ENCODE results near the gene SERPINA1. TPM values are rescaled to one million over a fixed set of nuclear protein-coding genes. Genes with fewer than 3 reads are reported as not detected.
"Not testable (repeated sequence)": the region's sequence is repeated elsewhere in the genome, so short reads cannot be mapped to it uniquely, and the experiment has no call there.

The SERPINA1 gene
- total RNA-seq: 13.8 TPM

DNA sequence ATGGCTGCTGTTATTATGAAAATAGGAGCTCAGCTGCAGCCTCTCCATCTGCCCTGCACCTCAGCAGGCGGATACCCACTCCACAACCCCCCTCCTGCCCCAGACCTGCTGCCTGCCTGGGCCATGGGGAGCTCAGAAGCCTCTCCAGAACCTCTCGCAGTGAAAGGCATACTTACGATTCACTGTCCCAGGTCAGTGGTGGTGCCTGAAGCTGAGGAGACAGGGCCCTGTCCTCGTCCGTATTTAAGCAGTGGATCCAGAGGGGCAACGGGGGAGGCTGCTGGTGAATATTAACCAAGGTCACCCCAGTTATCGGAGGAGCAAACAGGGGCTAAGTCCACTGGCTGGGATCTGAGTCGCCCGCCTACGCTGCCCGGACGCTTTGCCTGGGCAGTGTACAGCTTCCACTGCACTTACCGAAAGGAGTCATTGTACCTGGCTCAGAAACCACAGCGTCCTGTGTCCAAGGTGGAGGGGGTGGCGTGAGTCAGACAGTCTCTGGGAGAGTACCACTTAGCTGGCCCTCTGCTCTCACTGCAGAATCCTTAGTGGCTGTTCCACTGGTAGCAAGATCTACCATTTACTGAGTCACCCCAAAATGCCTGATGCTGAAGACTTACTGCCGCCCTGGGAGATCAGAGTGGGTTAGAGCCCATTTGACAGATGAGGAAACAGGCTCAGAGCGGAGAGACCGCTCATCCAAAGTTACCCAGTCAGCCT, at the start of gene SERPINA1:
Gene SERPINA1 (minus strand): TSS at position 219 of the 720 bp plus-strand sequence. CDS start 5,365 bp downstream, outside the sequence.
- no peak for DNase-seq (ENCODE audit: low spot score)

DNA sequence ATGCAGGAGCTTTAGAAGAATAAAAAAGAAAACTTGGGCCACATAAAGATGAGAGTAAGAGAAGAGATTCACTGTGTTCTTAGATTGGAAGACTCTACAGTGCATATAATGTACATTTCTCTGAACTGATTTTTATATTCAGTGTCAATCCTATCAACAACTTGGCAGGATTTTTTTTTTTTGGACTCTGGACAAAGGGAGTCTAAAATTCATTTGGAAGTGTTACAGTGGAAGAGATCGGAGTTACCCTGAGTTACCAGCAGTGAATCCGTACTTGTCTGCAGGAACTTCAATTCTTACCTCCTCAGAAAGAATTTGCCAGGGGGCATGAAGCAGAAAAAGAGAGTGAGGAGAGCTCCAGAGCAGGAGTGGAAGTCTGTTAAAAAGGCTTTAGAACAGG, 40.2 kb upstream of the SERPINA1 start:
- DNase-seq (ENCODE audit: low spot score): no peak

DNA sequence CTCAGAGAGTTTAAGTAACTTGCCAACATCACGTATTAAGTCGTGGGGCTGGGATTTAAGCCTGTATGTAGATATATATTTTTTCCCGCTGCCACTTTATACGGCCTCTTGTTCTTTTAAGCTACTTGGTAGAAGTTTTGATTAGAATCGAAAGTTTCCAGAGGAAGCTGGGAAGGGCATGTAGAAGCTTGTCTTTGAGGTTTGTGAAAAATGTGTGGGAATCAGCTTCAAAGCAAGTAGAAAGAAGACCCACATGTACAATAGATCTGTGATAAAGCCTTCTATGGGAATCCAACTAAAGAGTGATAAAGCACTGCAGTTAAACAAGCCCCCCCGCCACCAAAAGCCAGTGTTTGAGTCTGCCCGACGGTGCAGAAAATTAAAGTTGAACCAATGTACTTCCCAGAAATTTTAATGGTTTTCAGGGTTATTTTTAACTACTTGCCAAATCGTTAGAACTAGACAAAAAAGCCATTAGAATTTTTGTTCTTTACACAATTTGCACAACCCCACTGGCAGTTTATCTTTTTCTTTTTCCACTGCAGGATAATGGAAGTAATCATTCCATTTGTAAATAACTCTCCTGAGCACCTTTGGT, 38.7 kb upstream of the SERPINA1 start:
- DNase-seq (ENCODE audit: low spot score): no peak

DNA sequence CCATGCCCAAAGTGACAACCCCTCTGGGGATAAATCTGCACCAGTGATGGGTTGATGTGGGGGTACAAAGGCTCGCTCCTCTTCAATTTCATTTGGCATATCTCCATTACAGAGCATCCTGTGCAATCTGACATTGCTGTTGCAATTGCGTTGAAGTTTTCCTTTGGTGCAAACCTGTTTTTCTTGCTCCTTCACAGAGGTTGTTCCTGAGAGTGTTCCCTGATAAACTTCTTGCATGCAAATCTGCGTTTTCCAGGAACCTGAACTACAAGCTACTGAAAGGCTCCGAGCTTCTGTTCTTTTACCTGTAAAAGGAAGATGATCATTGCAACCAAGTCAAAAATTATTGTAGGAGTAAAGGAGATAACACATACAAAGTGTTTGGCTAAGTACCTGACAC, 38.1 kb upstream of the SERPINA1 start:
- DNase-seq (ENCODE audit: low spot score): no peak

DNA sequence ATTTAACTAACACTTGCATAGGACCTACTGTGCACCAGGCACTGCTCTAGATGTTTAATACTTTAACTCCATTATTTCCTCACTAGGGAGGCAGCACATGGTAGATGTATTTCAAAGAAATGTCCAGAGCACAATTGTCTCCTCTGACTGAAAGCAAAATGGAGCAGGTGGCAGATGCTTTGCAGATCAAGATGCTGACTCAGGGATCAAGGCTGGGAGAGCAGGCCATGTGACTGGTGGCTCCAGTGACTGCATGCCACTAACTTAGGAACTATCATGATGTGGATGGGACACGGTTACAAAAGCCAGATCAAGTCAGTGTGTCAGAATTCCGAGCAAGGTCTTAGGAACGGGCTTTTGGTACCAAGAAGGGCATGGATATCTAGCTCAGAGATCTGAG, 36.0 kb upstream of the SERPINA1 start:
- DNase-seq (ENCODE audit: low spot score): no peak

DNA sequence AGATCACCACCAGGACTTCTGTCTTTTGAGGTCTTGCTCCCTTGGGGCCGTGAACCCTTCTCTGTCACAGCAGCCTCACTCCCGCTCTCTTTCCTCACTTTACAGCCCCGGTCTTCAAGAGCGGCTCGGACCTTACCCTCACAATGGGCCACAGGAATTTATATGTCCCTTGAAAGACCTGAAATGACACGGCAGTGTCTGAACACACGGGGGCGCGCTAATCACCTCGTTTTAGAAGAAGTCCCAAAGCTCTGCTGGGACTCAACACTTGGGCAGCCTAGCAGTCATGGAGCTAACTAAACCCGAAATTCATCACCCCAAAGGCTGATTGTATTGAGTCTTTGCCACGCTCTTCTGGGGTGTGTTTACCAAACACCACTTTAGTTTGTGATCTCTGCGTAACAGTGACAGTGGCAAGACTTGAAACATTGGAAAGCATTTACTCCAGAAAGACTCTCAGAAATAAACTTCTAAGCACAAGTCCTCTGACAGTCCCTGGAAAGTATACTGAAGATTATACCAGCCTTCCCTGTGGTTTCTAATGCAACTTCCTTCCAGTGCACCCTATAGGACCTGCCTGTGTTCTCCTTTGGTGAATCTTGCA, 35.2 kb upstream of the SERPINA1 start:
- DNase-seq (ENCODE audit: low spot score): peak; percentile 64

DNA sequence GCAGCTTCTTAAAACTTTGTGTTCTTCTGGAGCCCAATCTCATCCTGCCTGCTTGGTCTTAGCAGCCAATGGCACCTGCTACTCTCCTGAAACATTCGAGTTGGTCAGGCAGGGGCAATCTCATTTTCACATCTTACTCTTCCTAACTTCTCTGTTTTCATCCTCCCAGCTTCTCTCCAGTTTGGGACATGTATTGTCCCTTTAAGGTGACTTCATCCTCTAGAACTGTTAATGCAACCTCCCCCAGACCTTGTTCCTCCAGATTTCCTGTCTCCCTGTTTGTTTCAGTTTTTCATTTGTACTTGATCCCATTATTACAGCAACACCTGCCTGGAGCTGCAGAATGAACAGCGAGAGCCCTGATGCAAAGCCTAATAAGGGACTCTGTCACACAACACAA, 32.9 kb upstream of the SERPINA1 start:
- DNase-seq (ENCODE audit: low spot score): no peak

DNA sequence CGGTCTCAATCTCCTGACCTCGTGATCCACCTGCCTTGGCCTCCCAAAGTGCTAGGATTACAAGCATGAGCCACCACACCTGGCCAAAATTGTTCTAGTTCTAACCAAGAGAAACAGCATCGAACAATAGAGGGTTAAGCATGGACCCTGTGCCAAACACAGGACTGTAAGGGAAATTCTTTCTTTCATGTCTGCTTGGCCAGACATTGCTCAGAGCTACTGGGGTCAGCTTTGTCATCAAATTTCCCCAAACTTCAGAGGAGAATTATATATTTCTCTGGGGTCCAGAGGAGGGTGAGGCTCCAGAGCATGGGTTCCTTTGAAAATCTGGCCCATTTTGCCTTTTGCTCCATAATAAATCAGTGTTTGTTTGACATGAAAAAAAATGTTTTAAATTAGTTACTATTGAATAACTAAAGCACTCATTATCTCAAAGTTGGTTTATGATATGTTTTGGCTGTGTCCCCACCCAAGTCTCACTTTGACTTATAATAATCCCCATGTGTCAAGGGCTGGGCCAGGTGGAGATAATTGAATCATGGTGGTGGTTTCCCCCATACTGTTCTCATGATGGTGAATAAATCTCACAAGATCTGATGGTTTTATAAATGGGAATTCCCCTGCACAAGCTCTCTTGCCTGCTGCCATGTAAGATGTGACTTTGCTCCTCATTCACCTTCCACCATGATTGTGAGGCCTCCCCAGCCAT, 29.2 kb upstream of the SERPINA1 start:
- not testable (repeated sequence) for DNase-seq (ENCODE audit: low spot score)

DNA sequence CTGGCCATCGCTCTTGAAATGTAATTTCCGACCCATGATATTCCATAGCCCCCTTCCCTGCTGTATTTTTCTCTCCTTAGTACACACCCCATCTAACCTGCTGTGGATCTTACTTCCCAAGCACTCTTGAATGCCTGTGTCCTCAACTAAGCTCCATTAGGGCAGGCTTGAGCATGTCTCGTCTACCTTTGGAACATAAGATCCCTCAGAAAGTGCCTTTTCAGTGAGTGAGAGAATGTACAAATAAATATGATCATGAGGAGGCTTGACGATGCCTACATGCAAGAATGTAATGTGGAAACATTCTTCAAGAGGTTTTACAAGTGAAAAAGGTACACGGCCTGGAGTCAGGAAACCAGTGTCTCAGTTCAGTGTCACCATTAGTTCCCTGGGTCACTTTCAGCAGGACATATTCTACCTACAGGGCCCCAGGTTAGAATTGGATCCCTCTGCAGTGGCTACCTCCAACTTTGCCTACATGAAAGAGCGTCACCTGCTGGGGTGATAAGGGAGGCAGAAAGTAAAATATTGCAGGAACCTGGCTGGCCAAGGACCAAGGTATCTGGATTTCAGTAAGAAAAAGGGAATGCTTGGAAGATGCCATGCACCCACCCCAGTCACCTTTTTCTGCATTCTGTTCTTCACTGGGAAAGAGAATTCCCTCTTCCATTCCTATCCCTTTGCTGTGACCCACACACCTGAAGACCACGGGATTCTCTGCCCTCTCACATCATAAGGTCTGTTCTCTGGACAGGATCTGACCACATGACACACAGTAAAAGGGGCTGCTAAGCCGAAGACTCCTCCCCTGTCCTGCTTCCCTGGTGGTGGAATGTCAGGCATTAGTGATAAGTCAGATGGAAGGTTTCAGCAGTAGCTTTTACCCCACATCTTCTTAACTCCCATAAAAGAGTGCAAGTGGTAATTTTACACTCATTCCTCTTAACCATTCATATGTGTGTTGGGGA, 24.6 kb upstream of the SERPINA1 start:
- no peak for DNase-seq (ENCODE audit: low spot score)

DNA sequence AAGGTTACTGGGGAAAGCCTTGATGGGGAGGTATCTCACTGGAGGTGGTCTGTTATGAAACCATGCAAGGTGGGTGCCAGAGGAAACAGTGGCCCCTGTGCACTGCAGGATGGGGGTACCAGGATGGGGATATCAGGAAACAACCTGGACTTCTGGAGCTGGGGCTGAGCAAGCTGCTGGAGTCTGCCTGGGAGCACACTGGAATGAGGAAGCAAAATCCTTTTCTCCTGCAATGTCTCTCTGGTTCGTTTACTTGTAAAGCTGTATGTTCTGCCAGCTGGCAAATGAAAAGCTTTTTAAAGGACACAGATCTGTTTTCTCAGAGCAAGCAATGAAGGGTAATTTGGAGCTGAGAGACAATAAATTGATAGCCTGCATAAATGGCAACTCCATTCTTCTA, 23.2 kb upstream of the SERPINA1 start:
- DNase-seq (ENCODE audit: low spot score): no peak

DNA sequence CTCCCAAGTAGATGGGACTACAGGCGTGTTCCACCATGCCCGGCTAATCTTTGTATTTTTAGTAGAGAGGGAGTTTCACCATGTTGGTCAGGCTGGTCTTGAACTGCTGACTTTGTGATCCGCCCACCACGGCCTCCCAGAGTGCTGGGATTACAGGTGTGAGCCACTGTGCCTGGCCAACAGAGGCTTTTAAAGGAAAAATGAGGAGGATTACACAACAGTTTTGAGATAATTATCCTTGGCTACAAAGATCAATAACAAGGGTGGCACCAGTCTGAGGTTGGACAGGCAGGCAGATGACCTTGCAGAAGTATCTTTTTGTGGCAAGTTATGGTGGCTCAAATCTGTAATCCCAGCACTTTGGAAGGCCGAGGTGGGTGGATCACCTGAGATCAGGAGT, 21.0 kb upstream of the SERPINA1 start:
- not testable (repeated sequence) for DNase-seq (ENCODE audit: low spot score)

DNA sequence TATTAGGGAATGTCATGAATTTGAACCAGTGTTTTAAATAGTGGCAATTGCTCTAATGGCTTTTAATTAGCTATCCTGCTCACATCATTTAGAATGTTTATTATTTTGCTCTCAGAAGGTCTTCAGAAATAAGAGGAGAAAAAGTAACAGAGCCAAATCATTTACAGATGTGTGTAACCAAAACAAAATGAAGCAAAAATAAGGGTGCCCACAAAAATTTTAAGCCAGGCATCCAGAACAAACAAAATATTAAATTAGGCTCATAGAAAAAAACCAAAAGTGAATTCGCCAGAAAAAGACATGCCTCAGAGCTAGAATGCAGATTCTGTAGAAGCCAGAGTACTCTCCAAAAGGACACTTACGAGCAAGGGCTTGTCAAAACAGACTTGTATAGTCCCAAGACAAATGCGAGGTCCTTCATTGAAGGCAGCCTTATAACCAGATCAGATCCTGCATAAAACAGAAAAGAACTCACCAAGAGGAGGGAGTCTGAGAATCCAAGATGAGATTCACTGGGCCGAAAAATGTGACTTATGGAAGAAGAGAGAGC, 20.2 kb upstream of the SERPINA1 start:
- no peak for DNase-seq (ENCODE audit: low spot score)

DNA sequence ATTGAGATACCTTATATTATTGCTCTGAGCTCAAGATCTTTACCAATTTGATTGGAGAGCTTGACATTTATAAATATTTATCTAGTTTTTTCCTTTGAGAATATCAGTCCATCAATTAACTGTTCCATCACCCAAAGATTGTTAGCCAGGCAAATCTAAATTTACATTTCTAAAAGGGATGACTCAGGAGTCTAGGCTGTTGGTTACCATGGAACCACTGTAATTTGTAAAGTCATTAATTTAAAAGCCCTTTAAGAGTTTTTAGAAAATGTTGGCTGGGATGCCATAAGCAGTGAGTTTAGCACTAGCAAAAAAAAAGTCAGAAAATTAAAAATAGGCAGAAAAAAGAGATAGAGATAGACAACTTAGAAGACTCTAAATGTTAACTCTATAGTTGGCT, 19.5 kb upstream of the SERPINA1 start:
- DNase-seq (ENCODE audit: low spot score): no peak

DNA sequence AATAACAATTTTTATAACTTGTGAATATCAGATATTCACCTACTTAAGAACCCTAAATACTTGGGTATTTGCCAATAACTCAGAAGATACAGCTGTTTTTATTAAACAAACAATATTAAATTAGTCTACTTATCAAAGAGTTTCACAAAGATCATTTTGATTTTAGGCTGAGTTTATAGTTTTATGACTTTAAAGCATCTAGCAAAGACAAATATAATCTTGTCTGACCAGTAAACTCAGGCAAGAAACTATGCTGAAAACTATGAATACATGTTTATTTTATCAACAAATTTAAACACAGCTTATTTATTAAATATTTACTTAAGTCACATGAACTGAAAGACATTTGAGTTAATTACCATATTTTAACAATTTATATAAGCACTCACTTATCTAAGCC, 18.5 kb upstream of the SERPINA1 start:
- DNase-seq (ENCODE audit: low spot score): no peak

DNA sequence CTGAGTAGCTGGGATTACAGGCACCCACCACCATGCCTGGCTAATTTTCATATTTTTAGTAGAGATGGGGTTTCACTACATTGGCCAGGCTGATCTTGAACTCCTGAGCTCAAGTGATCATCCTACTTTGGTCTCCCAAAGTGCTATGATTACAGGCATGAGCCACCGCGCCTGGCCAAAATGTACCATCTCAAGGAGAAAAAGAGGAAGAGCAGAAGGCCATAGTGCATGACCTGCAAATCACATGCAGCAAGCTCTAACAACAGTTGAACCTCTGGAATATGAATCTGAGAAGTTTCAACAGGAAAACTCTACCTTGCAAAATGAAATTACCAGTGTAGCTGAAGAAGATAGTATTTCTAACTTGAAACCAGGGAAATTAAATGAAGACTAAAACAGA, 17.1 kb upstream of the SERPINA1 start:
- DNase-seq (ENCODE audit: low spot score): no peak

DNA sequence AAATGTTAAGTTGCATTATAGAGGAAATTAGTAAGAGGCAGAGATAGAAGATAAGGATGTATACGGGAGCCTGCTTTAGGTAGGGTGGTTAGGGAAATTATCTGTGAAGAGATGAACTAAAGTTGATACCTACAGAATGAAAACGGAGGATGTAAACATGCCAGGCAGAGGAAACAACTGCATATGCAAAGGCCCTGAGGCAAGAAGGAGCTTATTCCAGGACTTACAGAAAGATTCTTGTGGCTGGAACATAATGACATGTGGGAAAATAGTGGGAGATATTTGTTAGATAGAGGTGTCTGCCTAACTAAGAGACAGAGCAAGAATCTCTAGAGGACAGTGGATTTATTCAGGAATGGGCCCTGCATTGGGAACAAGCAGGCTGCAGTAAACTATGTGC, 16.2 kb upstream of the SERPINA1 start:
- DNase-seq (ENCODE audit: low spot score): no peak

DNA sequence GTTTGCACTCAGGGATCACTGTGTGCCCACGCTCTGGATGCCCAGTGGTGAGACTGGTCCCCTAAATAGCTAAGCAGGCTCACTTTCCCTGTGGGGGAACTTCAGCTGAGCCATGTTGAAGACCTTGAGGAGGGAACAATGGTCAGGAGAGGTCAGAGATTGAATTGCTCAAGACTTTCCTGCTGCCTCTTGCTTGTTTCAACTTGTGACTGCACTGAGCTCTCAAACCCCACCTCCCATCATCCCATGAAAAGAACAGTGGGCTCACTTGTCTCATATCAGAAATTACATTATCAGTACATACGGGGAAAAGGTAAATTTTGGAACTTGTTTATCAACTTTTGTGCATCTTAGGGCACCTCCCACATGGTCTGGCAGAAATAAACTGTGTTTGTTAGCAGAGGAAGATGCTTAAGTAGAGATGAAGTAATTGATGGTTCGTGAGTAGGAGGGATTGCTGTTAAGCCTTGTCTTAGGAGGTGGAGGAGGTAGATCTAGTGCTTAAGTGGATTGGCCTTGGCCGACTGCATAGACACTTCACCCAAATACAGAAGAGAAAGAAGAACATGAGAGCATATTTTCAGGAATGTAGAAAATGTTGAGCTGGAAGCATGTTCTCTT, 15.0 kb upstream of the SERPINA1 start:
- DNase-seq (ENCODE audit: low spot score): no peak

DNA sequence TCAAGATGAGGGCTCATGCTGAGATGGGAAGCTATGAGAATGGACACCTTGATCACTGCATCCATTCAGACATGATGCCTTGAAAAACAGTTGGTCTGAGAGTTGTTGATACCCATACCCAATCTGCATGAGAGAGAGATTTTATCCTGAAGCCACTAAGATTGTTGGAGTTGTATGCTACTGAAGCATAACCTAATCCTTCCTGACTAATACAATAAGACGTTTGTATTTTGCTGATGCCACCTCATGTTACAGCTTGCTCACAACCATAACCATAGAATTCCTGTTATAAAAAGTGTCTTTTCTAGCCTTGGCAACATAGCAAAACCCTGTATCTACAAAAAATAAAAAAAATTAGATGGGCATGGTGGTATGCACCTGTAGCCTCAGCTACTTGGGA, 12.7 kb upstream of the SERPINA1 start:
- no peak for DNase-seq (ENCODE audit: low spot score)

DNA sequence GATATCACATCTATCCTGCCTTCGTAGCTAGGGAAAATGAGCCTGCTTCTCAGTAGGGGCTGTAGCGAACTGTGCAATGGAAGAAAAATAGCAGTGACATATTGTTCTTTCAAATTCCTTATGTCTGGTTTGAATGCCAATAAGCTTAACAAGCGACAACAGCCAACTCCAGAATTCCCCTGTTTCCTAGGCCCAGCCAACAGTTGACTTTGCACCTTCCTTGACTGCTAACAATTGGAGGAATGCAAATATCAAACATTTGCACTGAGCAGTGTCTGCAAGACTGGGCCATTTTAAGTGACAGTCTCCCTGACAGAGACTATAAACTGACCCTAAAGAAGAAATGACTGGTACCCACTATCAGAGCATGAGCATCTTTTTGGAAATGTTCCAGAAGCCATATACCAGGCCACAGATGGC, 12.0 kb upstream of the SERPINA1 start:
- no peak for DNase-seq (ENCODE audit: low spot score)

DNA sequence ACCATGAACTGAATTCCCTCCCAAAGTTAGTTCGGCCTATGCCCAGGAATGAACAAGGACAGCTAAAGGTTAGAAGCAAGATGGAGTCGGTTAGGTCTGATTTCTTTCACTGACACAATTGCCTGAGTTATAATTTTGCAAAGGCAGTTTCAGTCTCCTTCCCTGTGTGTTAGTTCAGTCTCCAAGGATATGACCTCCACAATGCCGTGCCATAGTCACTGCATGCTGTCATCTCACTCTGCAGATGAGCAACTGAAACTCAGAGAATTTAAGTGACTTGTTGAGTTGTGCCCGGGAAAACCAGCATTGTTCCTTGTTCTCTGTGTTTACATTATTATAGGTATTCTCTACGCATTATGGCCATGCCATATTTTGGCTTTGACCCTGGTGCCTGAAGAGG, 10.1 kb upstream of the SERPINA1 start:
- no peak for DNase-seq (ENCODE audit: low spot score)

DNA sequence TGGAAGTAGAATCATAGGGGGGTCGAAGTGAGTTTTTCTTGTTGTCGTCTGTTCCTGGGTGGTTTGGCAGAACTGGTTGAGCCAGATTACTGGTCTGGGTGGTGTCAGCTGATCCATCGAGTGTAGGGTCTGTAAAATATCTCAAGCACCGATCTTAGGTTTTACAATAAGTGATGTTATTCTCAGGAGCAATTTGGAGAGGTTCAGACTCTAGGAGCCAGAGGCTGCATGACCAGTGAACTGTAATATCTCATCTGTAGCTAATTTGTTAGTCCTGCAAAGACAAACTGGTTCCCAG, 9.7 kb upstream of the SERPINA1 start:
- DNase-seq (ENCODE audit: low spot score): no peak
